Ecto neural progenitor cell (in vitro differentiated cells): ENCODE data around the gene TMEM217.

Experiments used
- DNase-seq: peaks from one replicate; pipeline ENCODE4 v3.0.0-alpha.2; 2018; ENCODE audit warnings: low spot score

Gene TMEM217

DNA sequence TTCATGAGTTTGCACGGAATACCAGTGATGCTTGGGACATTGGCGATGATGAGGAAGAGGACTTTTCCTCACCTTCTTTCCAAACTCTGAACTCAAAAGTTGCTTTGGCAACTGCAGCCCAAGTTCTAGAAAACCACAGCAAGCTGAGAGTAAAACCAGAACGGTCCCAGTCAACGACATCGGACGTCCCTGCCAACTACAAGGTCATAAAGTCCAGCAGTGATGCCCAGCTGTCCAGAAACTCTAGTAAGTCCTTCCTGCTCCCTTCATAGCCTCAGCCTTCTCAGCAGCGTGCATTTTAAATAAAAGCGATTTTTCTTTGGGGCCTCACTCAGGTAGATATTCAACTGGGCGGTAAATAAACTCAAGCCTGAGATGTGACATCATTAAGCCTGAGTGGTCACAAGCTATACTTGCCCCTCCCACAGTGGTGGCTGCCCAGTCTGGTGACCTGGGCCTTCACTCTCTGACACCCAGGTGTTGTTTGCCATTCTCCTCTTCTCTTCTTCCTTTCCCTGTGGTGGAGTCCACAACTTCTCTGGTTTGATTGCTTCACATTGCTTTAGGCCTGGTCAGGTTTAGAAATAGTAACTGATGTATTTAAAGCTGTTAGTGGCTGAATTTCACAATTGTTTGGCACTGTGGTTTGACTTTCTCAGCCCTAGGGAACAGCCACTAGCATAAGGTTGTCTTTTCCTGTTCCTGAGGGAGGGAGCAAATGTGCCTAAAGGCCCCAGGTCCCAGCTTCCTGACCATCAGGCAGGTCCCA lies 21.6 kb upstream of the TMEM217 start:
- no peak for DNase-seq

DNA sequence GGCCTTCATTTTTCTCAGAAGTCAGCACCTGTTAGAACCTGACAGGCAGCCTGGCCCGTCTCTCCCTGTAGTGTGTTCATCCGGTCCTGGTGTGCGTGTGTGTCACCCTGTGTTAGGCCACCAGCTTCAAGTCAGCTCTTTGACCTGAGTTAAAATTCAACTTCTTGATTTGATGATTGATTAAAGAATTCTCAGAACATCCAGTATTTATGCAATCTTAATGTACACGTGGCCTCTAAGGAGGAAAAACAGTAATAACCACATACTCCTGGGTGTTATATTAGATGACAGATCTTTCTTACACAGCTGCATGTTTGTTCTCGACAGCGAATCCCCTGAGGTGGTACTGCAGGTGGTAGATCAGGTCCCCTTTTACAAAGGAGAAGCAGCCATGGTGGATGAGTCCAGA lies 19.1 kb upstream of the TMEM217 start:
- DNase-seq, result no peak

DNA sequence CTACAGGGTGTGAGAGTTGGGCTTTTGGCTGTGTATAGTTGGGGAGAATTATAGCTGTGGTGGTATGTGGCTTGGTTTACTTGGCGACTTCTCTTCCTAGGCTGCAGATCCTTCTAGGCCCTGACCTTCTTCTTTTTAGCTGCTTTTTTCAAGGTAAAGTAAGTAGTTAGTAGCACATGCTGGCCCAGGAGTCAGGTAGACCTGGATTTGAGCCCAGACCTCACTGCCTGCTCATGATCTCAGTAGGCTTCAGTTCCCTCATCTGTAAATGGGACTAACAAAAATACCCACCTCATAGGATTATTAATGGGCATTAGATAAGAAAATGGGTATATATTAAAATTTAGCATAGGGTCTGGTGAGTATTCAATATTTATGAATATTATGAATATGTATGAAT lies 17.4 kb upstream of the TMEM217 start:
- no peak for DNase-seq

DNA sequence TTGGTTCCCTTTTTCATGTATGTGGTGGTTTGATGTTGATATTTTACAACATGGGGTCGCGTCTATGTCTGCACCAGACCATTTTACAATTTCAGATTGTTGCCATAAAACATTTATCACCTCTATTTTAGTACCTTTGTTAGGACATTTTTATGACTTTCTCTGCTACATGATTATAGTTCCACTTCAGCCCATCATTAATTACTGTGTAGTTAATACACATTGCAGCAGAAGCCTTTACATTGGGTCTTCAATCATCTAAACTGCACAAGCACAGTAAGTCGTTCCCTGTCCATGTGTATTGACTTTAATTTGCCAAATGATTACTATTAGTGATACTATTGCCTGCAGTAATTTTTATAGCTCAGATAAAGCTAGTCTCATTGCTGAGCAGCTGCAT lies 15.7 kb upstream of the TMEM217 start:
- no peak for DNase-seq

DNA sequence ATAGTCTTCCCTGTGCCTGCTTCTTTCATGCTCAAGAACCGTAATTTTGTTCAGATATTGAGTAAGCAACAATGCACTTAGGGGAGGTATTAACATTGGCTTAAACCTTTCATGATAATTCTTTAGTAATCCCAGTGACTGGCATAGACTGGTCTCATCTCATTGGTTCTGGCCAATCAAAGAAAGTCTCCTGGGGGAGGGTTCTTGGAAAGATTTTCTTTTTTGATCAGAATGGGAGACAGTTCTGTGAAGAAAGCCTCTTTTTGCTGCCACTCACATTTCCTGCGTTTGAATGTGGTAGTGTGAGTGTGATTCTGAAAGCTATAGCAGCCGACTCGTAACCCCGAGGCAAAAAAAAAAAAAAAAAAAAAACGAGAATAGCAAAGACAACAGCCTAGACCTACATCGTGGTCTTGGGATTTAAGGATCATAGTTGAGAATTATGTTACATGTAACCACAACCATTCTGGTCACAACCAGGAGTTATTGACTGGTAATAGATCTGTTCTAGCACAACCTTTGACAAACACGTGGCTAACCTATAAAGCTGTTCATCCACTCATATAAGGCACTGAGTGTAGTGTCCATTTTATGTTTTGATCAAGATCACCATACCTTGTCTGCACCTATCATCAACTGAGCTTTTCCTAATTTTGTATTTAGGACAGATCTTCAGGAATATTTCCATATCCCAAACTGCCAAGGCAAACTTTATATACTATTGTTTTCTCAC lies 15.1 kb upstream of the TMEM217 start:
- DNase-seq, result no peak

DNA sequence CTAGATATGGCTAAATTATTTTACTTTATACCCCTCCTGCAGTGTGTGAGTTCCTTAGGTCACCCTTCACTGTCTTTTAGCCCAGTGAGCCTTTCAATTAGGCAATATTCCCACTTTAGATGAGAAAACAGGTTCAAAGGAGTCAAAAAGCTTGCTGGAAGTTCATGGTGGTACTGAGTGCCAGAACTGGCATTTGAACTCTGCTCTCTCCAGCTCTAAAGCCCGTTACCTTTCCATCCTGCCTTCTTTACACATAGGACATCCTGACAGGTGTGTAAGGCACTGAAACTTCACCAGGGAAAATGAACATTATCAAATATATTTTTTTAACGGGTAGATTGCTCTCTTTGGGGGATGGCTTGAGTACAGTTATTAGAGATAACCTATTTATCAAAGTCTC lies 11.2 kb upstream of the TMEM217 start:
- DNase-seq, result no peak

DNA sequence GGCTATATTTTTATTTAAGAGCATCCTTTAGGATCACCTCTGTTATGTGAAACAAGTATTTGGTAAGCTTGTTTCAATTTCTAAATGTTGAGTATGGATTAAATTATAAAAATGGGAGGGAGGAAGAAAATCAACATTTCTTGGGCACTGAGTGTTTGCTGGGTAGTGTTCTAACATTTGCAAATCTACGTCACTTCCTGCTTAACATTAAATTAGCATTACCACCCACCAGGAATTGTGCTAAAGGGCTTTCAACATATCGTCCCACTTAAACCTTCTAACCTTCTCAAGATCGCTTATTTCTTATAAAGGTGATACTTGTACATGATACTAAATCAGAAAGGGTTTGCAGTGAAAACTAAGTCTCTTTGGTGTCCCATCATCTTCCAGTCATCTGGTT lies 7.9 kb upstream of the TMEM217 start:
- DNase-seq, result no peak

DNA sequence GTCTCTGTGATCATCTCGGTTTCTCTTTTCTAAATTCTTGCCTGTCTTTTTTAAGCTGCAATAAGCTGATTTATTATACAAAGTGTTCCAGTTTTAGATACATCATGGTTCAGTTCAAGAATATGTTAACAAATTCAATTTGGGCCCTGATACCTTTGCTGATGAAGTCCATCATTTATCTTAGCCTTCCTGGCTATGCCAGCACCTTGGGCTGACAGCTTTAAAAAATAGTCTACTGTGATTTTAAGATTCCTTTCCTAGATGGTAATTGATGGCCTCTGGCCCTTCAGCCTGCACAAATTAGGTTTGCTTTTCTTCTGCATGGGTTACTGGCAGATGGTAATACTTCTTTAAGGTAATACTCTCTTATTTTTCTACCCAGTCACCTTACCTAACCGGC lies 7.1 kb upstream of the TMEM217 start:
- DNase-seq, result no peak

- DNase-seq, result no peak
These were observed 4.6 kb upstream of the TMEM217 start for GRCh38 chr6:37262446-37263026.

DNA sequence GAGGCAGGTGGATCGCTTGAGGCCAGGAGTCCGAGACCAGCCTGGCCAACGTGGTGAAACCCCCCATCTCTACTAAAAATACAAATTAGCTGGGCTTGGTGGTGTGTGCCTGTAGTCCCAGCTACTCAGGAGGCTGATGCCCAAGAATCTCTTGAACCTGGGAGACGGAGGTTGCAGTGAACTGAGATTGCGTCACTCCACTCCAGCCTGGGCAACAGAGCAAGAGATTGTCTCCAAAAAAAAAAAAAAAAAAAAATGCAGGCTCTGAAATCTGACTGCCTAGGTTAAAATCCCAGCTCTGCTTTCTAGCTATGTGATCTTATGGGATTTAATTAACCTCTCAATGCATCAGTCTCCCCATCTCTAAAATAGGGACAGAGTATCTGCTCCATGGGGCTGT lies 3.3 kb upstream of the TMEM217 start:
- DNase-seq, result no peak

GRCh38 chr6:37260444-37260843 lies 2.5 kb upstream of the TMEM217 start:
- no peak for DNase-seq

- DNase-seq, result no peak
These were observed 2.1 kb upstream of the TMEM217 start for GRCh38 chr6:37260040-37260439.

- no peak for DNase-seq
These were observed 1.2 kb upstream of the TMEM217 start for GRCh38 chr6:37259191-37259590.

DNA sequence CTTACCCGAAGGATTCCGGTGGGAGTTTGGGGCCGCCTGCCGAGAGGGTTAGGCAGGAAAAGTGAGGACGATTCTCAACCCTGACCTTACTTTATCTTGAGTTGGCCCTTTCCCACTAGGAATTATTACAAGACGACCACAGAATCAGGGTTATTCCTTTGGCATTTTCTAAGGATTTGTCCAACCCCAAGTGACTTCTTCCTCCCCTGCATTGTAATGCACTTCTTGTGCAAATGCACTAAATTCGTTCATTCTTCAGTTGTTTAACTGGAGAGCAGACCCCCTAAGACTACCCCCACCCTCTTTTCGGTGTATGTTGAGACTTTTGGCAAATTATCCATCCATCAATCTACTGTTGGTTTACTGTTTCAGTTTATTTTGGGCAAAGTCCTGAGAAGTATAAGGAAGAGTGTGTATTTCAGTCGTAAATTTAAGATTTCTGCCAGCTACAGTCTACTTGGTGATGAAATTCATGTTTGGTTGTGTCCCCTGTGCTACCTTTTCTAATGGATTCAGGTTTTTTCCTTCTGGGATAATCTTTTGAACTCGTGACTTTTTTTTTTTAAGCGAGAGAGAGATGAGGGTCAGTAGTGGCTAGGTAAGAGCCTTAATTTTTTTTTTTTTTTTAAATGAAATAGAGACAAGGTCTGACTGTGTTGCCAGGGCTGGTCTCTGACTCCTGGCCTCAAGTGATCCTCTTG lies 611 bp upstream of the TMEM217 start:
- no peak for DNase-seq

- no peak for DNase-seq
These were observed 667 bp downstream of the TMEM217 start for GRCh38 chr6:37257320-37257633.

GRCh38 chr6:37256692-37257319 lies 1.1 kb downstream of the TMEM217 start:
- DNase-seq, result no peak

- DNase-seq, result no peak
These were observed 3.1 kb downstream of the TMEM217 start for GRCh38 chr6:37254881-37255280.

GRCh38 chr6:37253486-37254007 lies 4.4 kb downstream of the TMEM217 start:
- DNase-seq, result no peak

DNA sequence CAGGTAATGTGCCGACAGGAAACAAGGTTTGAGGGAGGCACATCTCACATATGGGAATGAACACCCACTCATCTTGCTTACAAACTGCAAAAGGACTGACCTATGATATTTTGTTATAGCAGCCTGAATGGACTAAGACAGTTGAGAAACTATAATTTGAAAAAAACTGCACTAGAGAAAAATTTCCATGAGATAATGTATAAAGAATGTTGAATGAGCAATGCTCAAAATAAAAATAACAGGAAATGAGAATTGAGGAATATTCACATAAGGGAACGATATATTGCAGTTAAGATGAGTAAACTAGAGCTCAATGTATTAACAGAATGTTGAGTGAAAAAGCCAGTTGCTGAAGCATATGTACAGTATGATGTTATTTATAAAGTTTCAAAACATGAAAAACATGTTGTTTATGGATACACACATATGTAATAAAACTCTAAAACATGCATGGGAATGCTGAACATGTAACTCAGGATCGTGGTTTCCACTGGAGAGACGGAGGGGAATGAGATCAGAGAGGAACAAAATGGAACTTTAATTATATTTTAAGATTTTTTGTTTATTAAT lies 6.6 kb downstream of the TMEM217 start:
- no peak for DNase-seq

DNA sequence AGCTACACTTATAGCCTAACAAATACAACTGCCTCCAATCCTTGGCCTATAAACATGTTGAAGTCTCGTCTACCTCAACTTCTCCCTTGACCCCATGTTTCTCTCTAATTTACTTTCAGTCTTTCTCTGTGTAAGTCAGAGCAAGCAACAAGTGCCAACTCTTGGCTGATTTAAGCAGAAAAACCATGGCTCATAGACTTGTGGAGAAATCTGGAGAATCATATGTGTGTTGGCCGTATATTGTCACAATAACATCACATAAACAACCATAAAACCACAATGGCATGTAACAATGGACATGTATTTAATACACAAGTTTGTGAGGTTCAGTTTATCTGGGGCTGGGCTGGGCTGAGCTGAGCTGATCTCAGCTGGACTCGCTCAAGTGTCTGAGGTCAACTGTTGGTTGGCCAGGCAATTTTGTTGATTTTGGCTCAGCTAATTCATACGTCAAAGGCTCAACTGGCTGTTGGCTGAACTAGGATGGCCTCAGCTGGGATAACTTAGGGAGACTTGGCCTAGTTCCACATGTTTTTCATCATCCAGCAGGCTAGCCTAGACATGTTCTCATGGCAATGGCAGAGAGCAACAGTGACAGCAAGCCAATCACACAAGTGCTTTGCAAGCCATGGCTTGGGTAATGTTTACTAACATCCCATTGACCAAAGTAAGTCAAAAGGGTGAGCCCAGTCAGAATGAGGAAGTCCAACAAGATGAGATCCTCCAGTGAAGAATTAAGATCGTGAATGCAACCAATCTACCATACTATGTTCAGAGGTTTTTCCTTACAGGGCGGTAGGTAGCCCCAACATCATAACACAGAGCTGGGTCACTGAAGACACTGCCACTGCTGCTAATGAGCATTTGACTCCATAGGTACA lies 13.3 kb downstream of the TMEM217 start:
- DNase-seq, result no peak
